Transverse colon (tissue), 4 donors: ENCODE results near the gene EEIG1. TPM values are rescaled to one million over a fixed set of nuclear protein-coding genes. Genes with fewer than 3 reads are reported as not detected.
A peak's percentile ranks its signal among the peaks of the same experiment; 100 is the strongest.

Experiments
- DNase-seq: peaks from one replicate; pipeline ENCODE4 v3.0.0-alpha.2; 2019
- H3K27ac ChIP-seq, 4 donors: fragments of 200-600 bp; sonication (generic); 2 replicates each; pipeline ENCODE4 v1.5.1; 2016 to 2018; ENCODE audit warnings: inconsistent platforms in 4 of 4
- H3K27me3 ChIP-seq: fragments of 200-600 bp; sonication (generic); 2 replicates; pipeline ENCODE4 v1.5.1; 2017; ENCODE audit warnings: inconsistent platforms
- H3K36me3 ChIP-seq, 4 donors: fragments of 200-600 bp; sonication (generic); 2 replicates each; pipeline ENCODE4 v1.5.1; 2017 to 2019; ENCODE audit warnings: inconsistent platforms in 4 of 4
- H3K4me1 ChIP-seq, 4 donors: fragments of 200-600 bp; sonication (generic); 2 replicates each; pipeline ENCODE4 v1.5.1; 2017 to 2020; ENCODE audit warnings: inconsistent platforms in 4 of 4
- H3K4me3 ChIP-seq, 4 donors: fragments of 200-600 bp; sonication (generic); 1 replicate in 1 of 4; 2 replicates in 3 of 4; pipeline versions ENCODE4 v1.5.1 to v1.6.1; 2017 to 2019; ENCODE audit warnings: inconsistent platforms in 4 of 4
- H3K9me3 ChIP-seq, 2 donors: fragments of 200-600 bp; sonication (generic); 2 replicates each; pipeline ENCODE4 v1.5.1; 2017 to 2019; ENCODE audit warnings: inconsistent platforms in 2 of 2
- CTCF ChIP-seq, 5 experiments: fragments of 200-600 bp in 3 of 5; fragments of 450-650 bp in 2 of 5; sonication (generic) in 3 of 5; IDR thresholded peaks; 1 replicate in 2 of 5; 2 replicates in 3 of 5; pipeline ENCODE4 v1.5.1; 2016 to 2017; ENCODE audit warnings: antibody characterized with exemption in 5 of 5, inconsistent platforms in 3 of 5, mild to moderate bottlenecking in 2 of 5, moderate library complexity in 1 of 5
- EP300 ChIP-seq: sonication (generic); formaldehyde crosslinking; IDR thresholded peaks from one replicate; pipeline ENCODE4 v1.6.1; 2017; ENCODE audit warnings: antibody characterized with exemption, low read depth
- POLR2A ChIP-seq: fragments of 450-650 bp; IDR thresholded peaks from one replicate; pipeline ENCODE4 v1.6.1; 2016; ENCODE audit warnings: antibody characterized with exemption, mild to moderate bottlenecking, moderate library complexity
- POLR2AphosphoS5 ChIP-seq, 3 donors: sonication (generic); formaldehyde crosslinking; IDR thresholded peaks; one replicate each; pipeline ENCODE4 v1.6.1; 2016; ENCODE audit warnings: antibody characterized with exemption in 3 of 3
- WGBS, 2 donors: methylation state at CpG; one replicate each; pipeline ENCODE4 v1.1.5; 2018; ENCODE audit warnings: low coverage in 1 of 2; 5-methylcytosine and 5-hydroxymethylcytosine counted together
- in situ Hi-C, 4 donors: fragments of 200-750 bp; cut with MboI; loops; one replicate each; pipeline versions ENCODE4 v1.15.0 to v1.15.1; 2017; ENCODE audit warnings: low sequenced_read_pairs in 3 of 4, low pct_ligation_motif_present in 1 of 4, low pct_unique_long_range_greater_than_20kb in 1 of 4
- intact Hi-C: fragments of 100-400 bp; cut with DNase I; formaldehyde crosslinking; loops from one replicate; pipeline ENCODE4 v1.15.1; 2023; ENCODE audit warnings: low total_unique reads
- total RNA-seq, 4 donors: library from RNA; depleted of rRNA; stranded (reverse); fragments of >200 nt; gene quantifications; one replicate each; pipeline ENCODE4 v1.1.0, GENCODE V29; 2016

Gene EEIG1
- total RNA-seq, 4 donors from 2014 or later, result 77.0 to 230 (median 96.7) TPM

DNA sequence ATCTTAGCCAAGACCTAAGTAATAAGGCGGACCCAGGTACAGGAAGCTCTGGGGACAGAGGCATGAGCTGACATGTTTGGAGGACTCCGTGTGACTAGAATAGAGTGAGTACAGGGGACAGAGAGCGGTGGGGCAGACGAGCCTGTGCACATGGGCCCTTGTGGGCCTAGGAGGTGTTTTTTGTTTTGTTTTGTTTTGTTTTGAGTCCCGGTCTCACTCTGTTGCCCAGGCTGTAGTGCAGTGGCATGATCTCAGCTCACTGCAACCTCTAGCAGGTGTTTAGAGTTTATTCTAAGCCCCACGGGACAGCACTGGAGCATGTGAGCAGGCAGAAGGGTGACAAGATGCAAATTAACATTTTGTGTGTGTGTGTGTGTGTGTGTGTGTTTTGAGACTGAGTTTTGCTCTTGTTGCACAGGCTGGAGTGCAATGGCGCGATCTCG, 3.1 kb upstream of the EEIG1 start:
- Histone ChIP-seq H3K27ac (no peak overlapping the region), H3K36me3 (no peaks in the 10 kb centered on the region), H3K4me3 (no peak overlapping the region), H3K4me1 (peaks cover 7 to 12% (median 9%) of the 10 kb centered on the region in 4 donors), H3K9me3 (no peaks in the 10 kb centered on the region), H3K27me3 (no peaks in the 10 kb centered on the region)
- TF ChIP-seq POLR2AphosphoS5 (IDR thresholded peaks at IDR 0.05), result no peak
- no peak for TF ChIP-seq EP300
- no peak for TF ChIP-seq POLR2A
- no peak for TF ChIP-seq CTCF (IDR thresholded peaks at IDR 0.05)
- intact Hi-C loops (loop anchor here (5.0 to 10.0 kb wide), 2 partner anchors 42 to 61 kb away; no protein-coding TSS in a partner anchor), in situ Hi-C loops (no loop called here)
- no peak for DNase-seq
- 79 to 85% methylated on average over 9 of the region's 9 CpGs for WGBS, 2 donors

- peaks cover 7 to 21% (median 18%) of the 10 kb centered on the region in 4 donors for H3K4me1 ChIP-seq
- in situ Hi-C loops, result no loop called here
- H3K4me3 ChIP-seq, result no peak overlapping the region
- DNase-seq, result no peak
- no peak overlapping the region for H3K27ac ChIP-seq
- H3K36me3 ChIP-seq, result no peaks in the 10 kb centered on the region
- no peaks in the 10 kb centered on the region for H3K27me3 ChIP-seq
- 100% methylated on average over 1 of the region's 1 CpG; no CpG with 5 or more reads in 1 of the 2 donors for WGBS, 2 donors
- no peaks in the 10 kb centered on the region for H3K9me3 ChIP-seq
- TF ChIP-seq POLR2AphosphoS5 (IDR thresholded peaks at IDR 0.05) (no peak), CTCF (IDR thresholded peaks at IDR 0.05) (no peak), POLR2A (no peak), EP300 (no peak)
- intact Hi-C loops, result loop anchor here (5.0 to 10.0 kb wide), 2 partner anchors 41 to 62 kb away; no protein-coding TSS in a partner anchor
Measured at GRCh38 chr9:127982912-127983311, 2.1 kb upstream of the EEIG1 start.

- H3K9me3 ChIP-seq, result no peaks in the 10 kb centered on the region
- no peak for DNase-seq
- peaks cover 14 to 34% (median 31%) of the 10 kb centered on the region in 4 donors for H3K4me1 ChIP-seq
- TF ChIP-seq EP300, result no peak
- TF ChIP-seq POLR2AphosphoS5 (IDR thresholded peaks at IDR 0.05), result no peak
- no peak for TF ChIP-seq POLR2A
- intact Hi-C loops (loop anchor here (5.0 to 10.0 kb wide), 2 partner anchors 39 to 63 kb away; no protein-coding TSS in a partner anchor), in situ Hi-C loops (no loop called here)
- H3K27me3 ChIP-seq, result no peaks in the 10 kb centered on the region
- H3K4me3 ChIP-seq, result peak overlapping the region; percentile 12 to 91 (median 82)
- H3K27ac ChIP-seq, result peak overlapping the region; percentile 94 to 98 (median 98)
- no peaks in the 10 kb centered on the region for H3K36me3 ChIP-seq
- 66% methylated on average over 11 of the region's 11 CpGs; no CpG with 5 or more reads in 1 of the 2 donors for WGBS, 2 donors
Measured at GRCh38 chr9:127981559-127982121, 851 bp upstream of the EEIG1 start.

- peak; percentile 79 for DNase-seq
- TF ChIP-seq POLR2AphosphoS5 (IDR thresholded peaks at IDR 0.05), result peak; percentile 67 to 95 (median 91)
- TF ChIP-seq EP300, result no peak
- TF ChIP-seq POLR2A, result peak; percentile 88
- TF ChIP-seq CTCF (IDR thresholded peaks at IDR 0.05), result no peak
- in situ Hi-C loops, result no loop called here
- peak overlapping the region; percentile 94 to 98 (median 98) for H3K27ac ChIP-seq
- WGBS, 2 donors, result 1% methylated on average over 20 of the region's 61 CpGs; no CpG with 5 or more reads in 1 of the 2 donors
- no peaks in the 10 kb centered on the region for H3K27me3 ChIP-seq
- intact Hi-C loops, result loop anchor here (5.0 to 10.0 kb wide), 2 partner anchors 38 to 65 kb away; no protein-coding TSS in a partner anchor
- H3K9me3 ChIP-seq, result no peaks in the 10 kb centered on the region
- H3K4me1 ChIP-seq, result peaks cover 27 to 48% (median 46%) of the 10 kb centered on the region in 4 donors
- no peaks in the 10 kb centered on the region for H3K36me3 ChIP-seq
- H3K4me3 ChIP-seq, result peak overlapping the region; percentile 74 to 91 (median 90)
Measured at GRCh38 chr9:127980060-127980705, 606 bp downstream of the EEIG1 start.
